ENCODE measurements around the gene GAA. TPM values are rescaled to one million over a fixed set of nuclear protein-coding genes. Genes with fewer than 3 reads are reported as not detected.

The GAA gene
- total and polyA plus RNA-seq, 9 donors: 2.4 to 77.3 (median 25.6) TPM

DNA sequence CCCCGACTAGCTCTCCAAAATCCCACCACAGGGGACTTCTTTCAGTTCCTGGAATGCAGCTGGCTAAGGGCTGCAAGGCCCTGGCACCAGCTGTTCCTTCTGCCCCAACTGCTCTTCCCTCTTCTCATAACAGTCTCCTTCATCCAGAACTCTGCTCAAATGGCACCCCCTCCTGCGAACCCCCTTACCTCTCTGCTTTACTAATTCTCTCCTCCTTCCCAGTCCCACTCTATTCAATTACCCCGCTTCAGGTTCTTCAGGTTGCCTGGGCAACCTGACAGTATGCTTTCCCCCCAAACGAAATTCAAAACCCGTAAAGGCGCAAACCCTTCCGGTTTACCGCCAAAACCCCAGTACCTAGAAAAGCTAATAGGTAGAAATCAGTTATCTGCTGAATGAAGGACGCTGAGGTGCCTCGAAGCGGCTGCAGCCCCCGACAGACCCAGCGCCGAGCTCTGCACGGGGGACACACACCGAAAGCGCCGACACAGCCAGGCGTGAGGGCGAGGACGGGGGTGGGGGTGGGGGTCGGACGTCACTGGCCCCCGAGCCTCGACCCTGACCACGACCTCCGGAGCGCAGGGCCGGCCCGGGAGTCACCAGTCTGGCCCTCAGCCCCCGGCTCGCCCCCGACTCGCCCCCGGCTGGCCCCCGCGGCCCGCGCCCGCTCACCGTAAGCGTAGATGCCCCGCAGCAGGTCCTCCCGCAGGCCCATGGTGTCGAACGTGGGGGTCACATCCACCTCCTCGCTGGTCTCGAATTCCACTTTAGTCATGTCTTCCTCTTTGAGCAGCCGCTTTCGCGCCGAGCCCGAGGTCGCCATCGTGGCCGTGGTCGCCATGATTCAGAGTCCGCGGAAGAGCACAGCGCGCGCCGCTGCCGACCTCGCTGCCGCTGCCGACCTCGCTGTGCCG is 45.0 kb downstream of the GAA start:
- intact Hi-C loops (cut with DNase I): loop anchor here in 2 of 4 donors (5.0 kb wide), 2 partner anchors 44 to 139 kb away; partner anchors contain the start of gene GAA (in 1 of the 2)
- Histone ChIP-seq H3K27me3 (no peaks in the 10 kb centered on the region), H3K4me3 (peak overlapping the region; percentile 100), H3K9me3 (no peaks in the 10 kb centered on the region), H3K36me3 (no peaks in the 10 kb centered on the region), H3K4me1 (ENCODE audit: insufficient read depth) (peaks cover 9% of the 10 kb centered on the region), H3K27ac (peak overlapping the region; percentile 76 to 80)
- 1% methylated on average over 32 to 69 of the region's 69 CpGs for WGBS, 3 donors
- DNase-seq: peak in 4 of 5 donors; percentile 41 to 72 (median 64)
- TF ChIP-seq POLR2A (IDR thresholded peaks at IDR 0.05) (no peak), EP300 (IDR thresholded peaks at IDR 0.05) (no peak)
- TF ChIP-seq, protein P1, sequence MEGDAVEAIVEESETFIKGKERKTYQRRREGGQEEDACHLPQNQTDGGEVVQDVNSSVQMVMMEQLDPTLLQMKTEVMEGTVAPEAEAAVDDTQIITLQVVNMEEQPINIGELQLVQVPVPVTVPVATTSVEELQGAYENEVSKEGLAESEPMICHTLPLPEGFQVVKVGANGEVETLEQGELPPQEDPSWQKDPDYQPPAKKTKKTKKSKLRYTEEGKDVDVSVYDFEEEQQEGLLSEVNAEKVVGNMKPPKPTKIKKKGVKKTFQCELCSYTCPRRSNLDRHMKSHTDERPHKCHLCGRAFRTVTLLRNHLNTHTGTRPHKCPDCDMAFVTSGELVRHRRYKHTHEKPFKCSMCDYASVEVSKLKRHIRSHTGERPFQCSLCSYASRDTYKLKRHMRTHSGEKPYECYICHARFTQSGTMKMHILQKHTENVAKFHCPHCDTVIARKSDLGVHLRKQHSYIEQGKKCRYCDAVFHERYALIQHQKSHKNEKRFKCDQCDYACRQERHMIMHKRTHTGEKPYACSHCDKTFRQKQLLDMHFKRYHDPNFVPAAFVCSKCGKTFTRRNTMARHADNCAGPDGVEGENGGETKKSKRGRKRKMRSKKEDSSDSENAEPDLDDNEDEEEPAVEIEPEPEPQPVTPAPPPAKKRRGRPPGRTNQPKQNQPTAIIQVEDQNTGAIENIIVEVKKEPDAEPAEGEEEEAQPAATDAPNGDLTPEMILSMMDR (IDR thresholded peaks at IDR 0.05): no peak

DNA sequence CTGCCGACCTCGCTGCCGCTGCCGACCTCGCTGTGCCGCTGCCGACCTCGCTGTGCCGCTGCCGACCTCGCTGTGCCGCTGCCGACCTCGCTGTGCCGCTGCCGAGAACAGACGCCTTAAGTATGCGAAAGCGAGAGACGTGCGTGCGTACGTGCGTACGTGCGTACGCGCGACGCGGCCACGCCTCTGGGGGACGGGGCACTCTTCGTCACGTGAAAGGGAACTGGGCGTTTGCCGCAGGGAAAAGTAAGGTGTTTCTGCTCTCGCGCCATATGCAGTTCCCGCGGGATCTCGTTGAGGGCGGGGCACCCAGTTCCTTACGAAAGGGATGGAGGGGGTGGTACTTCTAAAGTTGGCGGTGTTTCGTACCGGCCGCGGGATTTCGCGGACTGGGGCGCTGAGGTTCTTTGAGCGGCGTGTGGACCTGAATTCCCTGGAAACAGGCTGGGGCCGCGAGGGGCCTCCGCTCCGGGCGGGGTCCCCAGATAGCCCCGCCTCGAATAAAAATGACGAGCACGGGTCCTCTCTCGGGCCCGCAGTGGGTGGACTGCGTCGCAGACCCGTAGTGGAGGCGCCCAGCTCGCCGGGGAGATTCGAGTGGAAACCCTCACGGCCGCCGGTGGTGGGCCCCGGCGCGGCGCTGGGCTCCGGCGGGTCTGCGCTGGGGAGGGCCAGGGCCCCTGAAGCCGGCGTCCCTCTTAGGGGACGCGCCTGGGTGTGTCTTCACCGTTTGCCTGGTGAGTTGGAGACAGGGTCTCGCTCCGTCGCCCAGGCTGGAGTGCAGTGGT is 45.8 kb downstream of the GAA start, which contains the start of gene EIF4A3:
TSS of gene EIF4A3 (minus strand) at position 94 of the 788 bp plus-strand sequence. CDS start 167 bp downstream, outside the sequence.
- H3K4me3 ChIP-seq: peak within 1 kb of the TSS; percentile 100
- H3K36me3 ChIP-seq: no peaks in the 10 kb centered on the region
- WGBS, 3 donors: 0 to 1% (median 0%) methylated on average over 82 to 90 of the region's 90 CpGs
- H3K27ac ChIP-seq: peak within 1 kb of the TSS; percentile 87 to 92
- H3K9me3 ChIP-seq: no peaks in the 10 kb centered on the region
- H3K27me3 ChIP-seq: no peaks in the 10 kb centered on the region
- intact Hi-C loops (cut with DNase I): loop anchor here in 2 of 4 donors (5.0 kb wide), 2 partner anchors 45 to 140 kb away; partner anchors contain the start of gene GAA (in 1 of the 2)
- H3K4me1 ChIP-seq (ENCODE audit: insufficient read depth): peaks cover 9% of the 10 kb centered on the region
- TF ChIP-seq EP300 (IDR thresholded peaks at IDR 0.05) (peak; percentile 96), POLR2A (IDR thresholded peaks at IDR 0.05) (peak; percentile 91)
- TF ChIP-seq, protein P1 (IDR thresholded peaks at IDR 0.05): no peak
- DNase-seq: peak; percentile 98 to 99 (median 99)

DNA sequence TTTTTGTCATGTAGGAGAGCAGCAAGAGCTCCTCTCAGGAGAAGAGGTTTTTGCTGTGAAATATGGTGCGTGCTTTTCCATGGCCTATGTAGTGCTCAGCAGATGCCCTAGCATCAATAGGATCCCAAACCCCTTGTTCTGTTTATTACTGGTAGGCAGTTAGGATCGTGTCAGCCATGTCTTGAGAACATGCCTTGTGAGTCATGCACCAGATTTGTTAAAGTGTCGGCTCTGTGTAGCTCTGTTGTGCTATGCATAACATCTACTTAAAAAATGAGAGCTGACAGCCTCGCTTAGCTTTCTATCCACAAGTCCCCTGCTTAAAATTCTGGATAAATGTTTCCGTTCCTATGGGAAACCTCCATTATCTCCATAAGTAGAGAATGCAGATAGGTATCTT is 50.0 kb downstream of the GAA start:
- no peaks in the 10 kb centered on the region for H3K27me3 ChIP-seq
- no peak overlapping the region for H3K4me3 ChIP-seq
- H3K9me3 ChIP-seq: no peaks in the 10 kb centered on the region
- no peaks in the 10 kb centered on the region for H3K36me3 ChIP-seq
- no peak for TF ChIP-seq EP300 (IDR thresholded peaks at IDR 0.05)
- TF ChIP-seq, protein P1 (IDR thresholded peaks at IDR 0.05): no peak
- TF ChIP-seq POLR2A (IDR thresholded peaks at IDR 0.05): no peak
- 43 to 51% (median 50%) methylated on average over 5 of the region's 5 CpGs for whole genome bisulfite sequencing, 3 donors
- H3K27ac ChIP-seq: no peak overlapping the region
- DNase-seq: no peak
- peaks cover 2% of the 10 kb centered on the region for H3K4me1 ChIP-seq (ENCODE audit: insufficient read depth)
- intact Hi-C loops (cut with DNase I): no loop called here

DNA sequence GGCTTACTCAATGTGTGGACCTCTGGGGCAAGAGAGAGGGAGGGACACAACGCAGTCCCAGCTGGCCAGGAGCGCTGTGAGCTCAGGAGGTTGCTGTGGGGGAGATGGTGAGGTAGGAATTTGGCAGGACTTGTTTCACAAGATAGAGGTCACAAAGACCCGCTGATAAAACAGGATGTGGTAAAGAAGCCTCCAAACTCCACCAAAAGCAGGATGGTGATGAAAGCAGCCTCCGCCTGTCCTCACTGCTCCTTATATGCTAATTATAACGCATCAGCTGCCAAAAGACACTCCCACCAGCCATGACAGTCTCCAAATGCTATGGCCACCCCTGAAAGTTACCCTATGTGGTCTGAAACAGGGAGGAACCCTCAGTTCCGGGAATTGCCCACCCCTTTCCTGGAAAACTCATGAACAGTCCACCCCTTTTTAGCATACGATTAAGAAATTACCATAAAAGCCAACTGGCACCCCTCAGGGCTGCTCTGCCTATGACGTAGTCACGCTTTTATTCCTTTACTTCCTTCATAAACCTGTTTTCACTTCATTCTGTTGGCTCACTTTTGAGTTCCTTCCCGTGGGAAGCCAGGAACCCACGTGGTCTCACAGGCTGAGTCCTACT is 50.8 kb downstream of the GAA start:
- DNase-seq: peak in 1 of 5 donors; percentile 43
- no peaks in the 10 kb centered on the region for H3K9me3 ChIP-seq
- H3K27ac ChIP-seq: no peak overlapping the region
- H3K36me3 ChIP-seq: no peaks in the 10 kb centered on the region
- no peak for TF ChIP-seq POLR2A (IDR thresholded peaks at IDR 0.05)
- peaks cover 2% of the 10 kb centered on the region for H3K4me1 ChIP-seq (ENCODE audit: insufficient read depth)
- H3K4me3 ChIP-seq: no peak overlapping the region
- 30 to 39% (median 37%) methylated on average over 11 of the region's 11 CpGs for WGBS, 3 donors
- intact Hi-C loops (cut with DNase I): no loop called here
- no peaks in the 10 kb centered on the region for H3K27me3 ChIP-seq
